Stimulated activated CD4-positive, alpha-beta T cell treated with anti-CD3 and anti-CD28 coated beads, Interleukin-15, amount 100 ng/mL, for 1 hour (primary cell): ENCODE results near the gene GSK3A.

Experiments used
- DNase-seq, 2 donors: peaks; one replicate each; pipeline ENCODE4 v3.0.0-alpha.2; 2020; ENCODE audit warnings: low read depth in 1 of 2, low spot score in 1 of 2

The GSK3A gene

GRCh38 chr19:42229301-42229854 is 13.0 kb downstream of the GSK3A start:
- DNase-seq = no peak

DNA sequence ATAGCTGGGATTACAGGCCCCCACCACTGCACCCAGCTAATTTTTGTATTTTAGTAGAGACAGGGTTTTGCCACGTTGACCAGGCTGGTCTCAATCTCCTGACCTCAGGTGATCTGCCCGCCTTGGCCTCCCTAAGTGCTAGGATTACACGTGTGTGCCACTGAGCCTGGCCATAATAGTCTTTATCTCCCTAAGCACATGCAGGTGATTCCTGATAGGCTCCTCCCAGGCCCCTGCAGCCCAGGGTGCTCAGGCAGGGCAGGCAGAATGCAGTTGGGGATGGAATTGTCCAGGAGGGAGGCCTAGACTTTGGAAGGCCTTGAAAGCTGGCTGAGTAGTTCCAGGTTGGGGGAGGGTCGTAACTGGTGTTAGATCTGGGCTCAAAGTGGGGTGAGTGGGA is 13.8 kb downstream of the GSK3A start:
- no peak for DNase-seq

- no peak for DNase-seq
Measured at GRCh38 chr19:42226886-42227285, 15.5 kb downstream of the GSK3A start.

DNA sequence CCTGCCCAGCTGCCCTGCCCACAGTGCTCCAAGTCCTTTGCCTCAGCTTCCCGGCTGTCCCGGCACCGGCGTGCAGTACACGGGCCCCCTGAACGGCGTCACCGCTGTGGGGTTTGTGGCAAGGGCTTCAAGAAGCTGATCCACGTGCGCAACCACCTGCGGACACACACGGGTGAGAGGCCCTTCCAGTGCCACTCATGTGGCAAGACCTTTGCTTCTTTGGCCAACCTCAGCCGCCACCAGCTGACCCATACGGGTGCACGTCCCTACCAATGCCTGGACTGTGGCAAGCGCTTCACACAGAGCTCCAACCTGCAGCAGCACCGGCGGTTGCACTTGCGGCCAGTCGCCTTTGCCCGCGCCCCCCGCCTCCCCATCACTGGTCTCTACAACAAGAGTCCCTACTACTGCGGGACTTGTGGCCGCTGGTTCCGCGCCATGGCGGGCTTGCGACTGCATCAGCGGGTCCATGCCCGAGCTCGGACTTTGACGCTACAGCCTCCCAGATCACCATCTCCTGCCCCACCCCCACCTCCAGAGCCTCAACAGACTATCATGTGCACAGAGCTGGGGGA is 16.6 kb downstream of the GSK3A start:
- DNase-seq = no peak

DNA sequence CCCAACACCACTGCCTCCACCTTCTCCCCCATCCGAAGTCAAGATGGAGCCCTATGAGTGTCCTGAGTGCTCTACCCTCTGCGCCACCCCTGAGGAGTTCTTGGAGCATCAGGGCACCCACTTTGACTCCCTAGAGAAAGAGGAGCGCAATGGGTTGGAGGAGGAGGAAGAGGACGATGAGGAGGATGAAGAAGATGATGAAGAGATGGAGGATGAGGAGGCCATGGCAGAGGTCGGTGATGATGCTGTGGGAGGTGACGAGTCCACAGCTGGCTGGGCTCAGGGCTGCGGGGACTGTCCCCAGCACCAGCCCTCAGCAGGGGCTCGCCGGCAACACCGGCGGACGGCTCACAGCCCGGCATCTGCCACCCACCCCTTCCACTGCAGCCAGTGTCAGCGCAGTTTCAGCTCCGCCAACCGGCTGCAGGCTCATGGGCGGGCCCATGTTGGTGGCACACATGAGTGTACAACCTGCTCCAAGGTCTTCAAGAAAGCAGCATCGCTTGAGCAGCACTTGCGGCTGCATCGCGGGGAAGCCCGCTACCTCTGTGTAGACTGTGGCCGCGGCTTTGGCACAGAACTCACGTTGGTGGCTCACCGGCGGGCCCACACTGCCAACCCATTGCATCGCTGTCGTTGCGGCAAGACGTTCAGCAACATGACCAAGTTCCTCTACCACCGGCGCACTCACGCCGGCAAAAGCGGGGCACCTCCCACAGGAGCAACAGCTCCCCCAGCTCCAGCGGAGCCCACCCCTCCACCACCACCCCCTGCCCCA is 17.3 kb downstream of the GSK3A start:
- DNase-seq = no peak

GRCh38 chr19:42220751-42221097 is 21.7 kb downstream of the GSK3A start:
- DNase-seq = no peak

GRCh38 chr19:42219812-42220750 is 22.3 kb downstream of the GSK3A start, which contains the start of gene ZNF526:
Gene ZNF526 (plus strand): TSS chr19:42220312. CDS start chr19:42224404, 4,092 bp downstream.
- peak; percentile 94 to 95 for DNase-seq

DNA sequence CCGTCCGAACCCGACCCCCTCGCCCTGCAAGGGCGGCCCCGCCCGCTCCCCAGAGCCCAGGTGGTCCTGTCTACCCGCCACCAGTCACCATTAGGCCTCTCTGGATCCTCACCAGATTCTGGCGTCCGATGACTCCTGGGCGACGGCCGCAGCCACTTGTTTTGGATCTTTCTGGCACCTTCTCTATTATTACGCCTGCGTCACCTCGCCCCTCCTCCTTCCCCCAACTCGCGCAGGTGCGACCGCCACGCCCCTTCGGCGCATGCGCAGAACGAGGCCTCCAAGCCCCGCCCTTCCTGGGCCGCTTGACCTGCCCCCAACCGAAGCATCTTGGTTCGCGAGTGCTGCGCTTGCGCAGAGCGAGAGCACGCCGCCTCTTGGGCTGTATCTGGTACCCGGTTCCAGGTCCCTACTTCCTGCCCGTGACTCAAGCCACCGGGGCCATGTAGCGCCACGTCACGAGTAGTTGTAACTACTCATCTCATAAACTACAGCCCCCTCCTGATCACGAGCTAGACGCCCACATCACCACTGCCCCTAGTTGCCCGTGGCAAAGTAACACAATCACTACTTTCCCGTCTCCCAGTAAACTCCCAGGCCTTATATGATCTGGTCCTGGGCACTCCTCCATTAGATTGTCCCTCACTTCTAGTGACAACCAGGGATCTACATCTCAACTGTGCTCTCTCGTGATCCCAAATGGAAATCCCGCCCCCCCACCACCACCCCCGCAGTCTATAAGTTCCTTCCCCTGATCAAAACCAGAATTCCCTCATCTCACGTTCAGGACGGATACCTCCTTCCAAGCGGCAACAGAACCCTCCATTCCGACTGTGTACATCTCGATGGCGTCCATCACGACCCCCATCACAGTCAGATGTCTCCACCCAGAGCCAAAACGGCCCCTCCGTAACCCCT is 24.6 kb downstream of the GSK3A start, which contains the start of gene DEDD2:
TSS of gene DEDD2 (minus strand) at position 158 of the 918 bp plus-strand sequence. CDS start 670 bp downstream, outside the sequence.
- peak; percentile 100 for DNase-seq

DNA sequence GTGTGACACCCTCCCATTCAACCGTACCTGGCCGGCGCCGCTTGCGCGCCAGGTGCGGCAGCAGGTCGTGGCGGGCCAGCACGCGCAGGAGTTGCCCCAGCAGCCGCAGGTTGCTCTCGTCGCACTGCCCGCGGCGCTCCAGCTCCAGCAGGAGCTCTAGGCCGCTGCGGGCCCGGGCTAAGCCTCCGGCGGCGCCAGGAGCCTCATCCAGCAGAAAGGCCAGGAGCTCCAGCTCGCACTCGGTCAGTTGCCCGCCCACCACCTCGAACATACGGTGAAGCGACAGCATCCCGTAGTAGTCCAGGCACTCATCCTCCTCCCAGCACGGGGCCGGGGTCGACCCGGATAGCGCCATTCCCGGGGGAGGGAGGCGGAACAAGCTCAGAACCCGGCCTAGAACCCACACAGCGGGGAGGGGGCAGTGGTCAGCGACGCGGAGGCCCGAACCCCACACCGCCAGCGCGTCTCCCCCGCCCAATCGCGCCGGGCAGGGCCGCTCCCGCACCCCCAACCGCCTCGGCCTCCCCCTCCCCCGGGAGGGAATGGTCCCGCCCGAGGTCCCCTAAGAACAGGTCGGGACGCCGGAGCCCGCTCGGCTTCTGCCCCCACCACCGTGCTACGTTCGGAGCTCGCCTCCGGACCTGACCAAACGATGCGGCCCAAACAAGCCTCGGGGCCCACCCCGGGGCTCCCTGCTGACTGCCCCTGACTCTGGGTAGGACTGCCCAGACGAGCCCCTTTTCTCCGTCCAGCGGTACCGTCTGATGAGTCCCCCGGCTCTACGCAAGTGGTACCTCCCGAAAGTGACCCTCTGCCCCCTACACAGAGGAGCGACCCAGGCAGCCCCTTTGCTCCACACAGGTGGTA is 25.5 kb downstream of the GSK3A start:
- no peak for DNase-seq

- DNase-seq = no peak
Measured at GRCh38 chr19:42214810-42215485, 27.5 kb downstream of the GSK3A start.

GRCh38 chr19:42212886-42213285 is 29.5 kb downstream of the GSK3A start:
- no peak for DNase-seq

GRCh38 chr19:42208612-42209011 is 33.8 kb downstream of the GSK3A start:
- no peak for DNase-seq

DNA sequence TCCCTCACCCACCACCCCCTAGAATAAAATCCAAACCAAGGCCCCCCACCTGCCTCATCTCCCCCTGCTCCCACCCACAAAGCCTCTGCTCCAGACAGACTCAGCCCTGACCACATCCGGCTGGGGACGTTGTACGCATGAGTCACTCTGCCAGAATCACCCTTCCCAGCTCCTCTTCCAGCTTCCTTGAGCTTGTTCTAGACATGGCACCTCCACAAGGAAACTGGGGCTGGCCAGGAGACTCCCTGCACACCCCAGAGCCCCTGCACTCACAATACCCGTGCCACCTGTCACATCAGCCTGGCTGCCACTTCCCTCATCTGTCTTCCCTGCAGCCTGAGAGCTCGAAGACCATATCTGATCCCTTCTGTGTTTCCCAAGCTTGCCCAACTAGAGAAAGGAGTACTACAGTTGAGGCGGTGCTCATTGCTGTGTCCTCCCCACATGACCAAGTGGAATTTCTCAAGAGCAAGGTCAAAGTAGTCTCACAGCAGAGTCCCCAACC is 34.6 kb downstream of the GSK3A start:
- DNase-seq = no peak

DNA sequence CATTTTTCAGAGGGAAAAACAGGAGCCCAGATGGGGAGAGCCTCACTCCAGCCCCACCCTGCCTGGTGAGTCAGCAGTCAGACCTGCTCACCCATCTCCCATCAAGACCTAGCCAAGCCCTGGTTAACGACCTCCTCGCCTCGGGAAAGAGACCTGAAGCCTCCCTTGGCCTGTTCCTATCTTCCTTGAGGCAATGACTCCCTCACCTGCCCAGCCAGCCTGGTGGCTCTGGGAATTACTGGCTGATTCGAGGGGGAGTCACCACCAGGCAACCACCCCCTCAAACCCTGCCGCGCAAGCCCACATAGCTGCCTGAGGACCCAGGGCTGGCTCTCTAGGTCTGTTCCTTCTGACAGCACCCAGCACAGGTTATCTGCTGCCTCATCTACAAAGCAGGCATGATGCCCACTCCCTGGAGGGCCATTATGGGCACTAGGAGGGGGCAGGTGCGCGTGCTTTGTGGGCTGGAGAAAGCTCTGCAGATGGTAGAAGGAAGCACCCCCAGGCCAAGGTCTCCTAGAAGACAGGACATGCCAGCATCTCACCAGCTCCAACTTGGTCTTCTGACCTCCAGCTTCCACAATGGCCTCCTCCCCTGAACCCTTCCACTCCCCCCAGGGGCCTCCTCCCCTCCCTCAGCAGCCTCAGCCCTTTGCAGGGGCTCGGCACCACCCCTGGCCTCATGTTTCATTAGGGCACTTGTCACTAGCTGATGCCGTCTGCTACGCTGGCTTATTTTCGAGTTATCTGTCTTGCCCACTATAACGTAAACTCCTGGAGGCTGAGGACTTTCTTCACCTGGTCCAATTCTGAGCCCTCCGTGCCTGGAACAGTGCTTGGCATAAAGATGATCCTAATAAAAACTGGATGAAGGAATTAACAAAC is 35.3 kb downstream of the GSK3A start:
- no peak for DNase-seq

DNA sequence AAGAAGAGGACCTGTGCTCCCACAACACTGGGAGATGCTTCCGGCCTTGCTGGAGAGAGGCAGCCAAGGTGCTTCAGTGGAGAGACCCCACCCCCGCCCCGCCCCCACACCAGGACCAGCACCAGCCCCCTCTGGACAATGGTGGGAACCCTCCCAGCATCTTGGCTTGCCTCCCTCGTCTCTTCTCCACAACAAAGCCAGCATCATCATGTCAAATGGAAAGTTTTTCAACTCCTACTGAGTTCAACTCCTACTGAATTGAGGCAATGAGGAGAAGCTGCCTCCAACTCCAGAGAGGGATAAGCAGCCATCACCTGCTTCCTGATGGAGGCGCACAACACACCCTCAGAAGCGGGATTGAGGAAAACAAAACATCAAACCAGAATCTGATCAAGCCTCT is 37.7 kb downstream of the GSK3A start:
- no peak for DNase-seq

DNA sequence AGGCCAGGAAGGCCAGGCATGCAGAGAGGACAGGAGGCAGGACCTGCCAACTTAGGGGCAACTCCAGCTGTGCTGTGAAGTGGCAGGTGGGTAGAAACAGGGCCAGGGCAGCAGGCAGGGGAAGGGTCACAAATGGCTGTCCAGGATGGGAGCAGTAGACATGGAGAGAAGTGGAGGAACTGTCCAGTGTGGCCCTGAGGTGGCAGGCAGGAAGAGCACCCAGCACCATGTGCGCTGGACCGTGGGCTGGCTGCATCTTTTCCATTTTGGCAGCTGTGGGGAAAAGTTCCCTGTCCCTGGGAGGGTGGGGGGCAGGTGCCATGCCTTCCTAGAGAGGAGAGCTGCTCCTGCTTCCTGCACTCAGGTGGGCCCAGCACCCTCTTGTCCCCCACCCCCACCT is 38.7 kb downstream of the GSK3A start:
- no peak for DNase-seq

- DNase-seq = no peak
Measured at GRCh38 chr19:42202290-42202880, 40.0 kb downstream of the GSK3A start.
